A549 (cell line): ENCODE data around the gene MRPL51.

Experiments
- BHLHE40 ChIP-seq: IDR thresholded peaks from 2 replicates; pipeline ENCODE4 v1.6.1; 2012; ENCODE audit warnings: low read depth, low read length, inconsistent platforms
- CTCF ChIP-seq: fragments of >200 bp; sonication (Bioruptor Twin); formaldehyde crosslinking; IDR thresholded peaks from 3 replicates; pipeline ENCODE4 v1.5.1; 2016
- EP300 ChIP-seq, 2 experiments: fragments of >200 bp; sonication (Bioruptor Twin); formaldehyde crosslinking; IDR thresholded peaks; 2 replicates in 1 of 2; 3 replicates in 1 of 2; pipeline ENCODE4 v1.6.1; 2016 to 2017
- HDAC2 ChIP-seq: fragments of 200-600 bp; sonication (generic); IDR thresholded peaks from 2 replicates; pipeline ENCODE4 v1.6.1; 2016
- HOXA7 ChIP-seq: fragments of 250-450 bp; sonication (Bioruptor Pico); IDR thresholded peaks from 2 replicates; pipeline ENCODE4 v1.5.0; 2020; ENCODE audit warnings: mild to moderate bottlenecking, moderate library complexity
- JUN ChIP-seq, 2 experiments: fragments of >200 bp; sonication (Bioruptor Twin); formaldehyde crosslinking; IDR thresholded peaks; 2 replicates in 1 of 2; 3 replicates in 1 of 2; pipeline ENCODE4 v1.6.1; 2016 to 2017
- MAX ChIP-seq: IDR thresholded peaks from 2 replicates; pipeline ENCODE4 v1.6.1; 2012
- NR3C1 ChIP-seq: fragments of >200 bp; sonication (Bioruptor Twin); formaldehyde crosslinking; IDR thresholded peaks from 3 replicates; pipeline ENCODE4 v1.6.1; 2017
- POLR2A ChIP-seq: IDR thresholded peaks from 2 replicates; pipeline ENCODE4 v1.6.1; 2012; ENCODE audit warnings: mild to moderate bottlenecking, low read length

- TF ChIP-seq MAX (no peak), CTCF (no peak), EP300 (IDR thresholded peaks at IDR 0.05) (no peak), POLR2A (no peak), NR3C1 (no peak), HOXA7 (CRISPR knock-in tag) (no peak), BHLHE40 (no peak), HDAC2 (no peak), JUN (IDR thresholded peaks at IDR 0.05) (no peak)
Measured at GRCh38 chr12:6523708-6524107, 30.6 kb upstream of the MRPL51 start.
